Sigmoid colon (tissue), 7 donors: ENCODE measurements around the gene KIAA1210. TPM values are rescaled to one million over a fixed set of nuclear protein-coding genes. Genes with fewer than 3 reads are reported as not detected.

Experiments used
- DNase-seq: peaks from one replicate; pipeline ENCODE4 v3.0.0-alpha.2; 2019
- H3K27ac ChIP-seq, 4 donors: fragments of 200-600 bp; sonication (generic); one replicate each; pipeline ENCODE4 v1.5.1; 2016 to 2019; ENCODE audit warnings: mild to moderate bottlenecking in 1 of 4
- H3K27me3 ChIP-seq, 3 donors: fragments of 200-600 bp; sonication (generic); one replicate each; pipeline ENCODE4 v1.5.1; 2019; ENCODE audit warnings: mild to moderate bottlenecking in 1 of 3
- H3K36me3 ChIP-seq, 4 donors: fragments of 200-600 bp; sonication (generic); one replicate each; pipeline ENCODE4 v1.5.1; 2016 to 2019
- H3K4me1 ChIP-seq, 4 donors: fragments of 200-600 bp; sonication (generic); one replicate each; pipeline ENCODE4 v1.5.1; 2017 to 2019
- H3K4me3 ChIP-seq, 4 donors: fragments of 200-600 bp; sonication (generic); one replicate each; pipeline ENCODE4 v1.5.1; 2017 to 2019; ENCODE audit warnings: mild to moderate bottlenecking in 2 of 4, moderate library complexity in 1 of 4
- H3K9me3 ChIP-seq, 4 donors: fragments of 200-600 bp in 3 of 4; sonication (generic) in 3 of 4; one replicate each; pipeline versions ENCODE4 v1.5.1 to v1.6.1; 2013 to 2019
- EP300 ChIP-seq, 4 donors: sonication (generic); formaldehyde crosslinking; IDR thresholded peaks; one replicate each; pipeline ENCODE4 v1.6.1; 2017; ENCODE audit warnings: antibody characterized with exemption in 4 of 4
- POLR2A ChIP-seq, 2 donors: fragments of 450-650 bp; IDR thresholded peaks; one replicate each; pipeline ENCODE4 v1.6.1; 2016; ENCODE audit warnings: antibody characterized with exemption in 2 of 2, mild to moderate bottlenecking in 2 of 2, moderate library complexity in 2 of 2
- POLR2AphosphoS5 ChIP-seq, 4 donors: sonication (generic); formaldehyde crosslinking; IDR thresholded peaks; one replicate each; pipeline ENCODE4 v1.6.1; 2017; ENCODE audit warnings: antibody characterized with exemption in 4 of 4
- WGBS, 2 donors: extraction: QIAGEN DNeasy Blood & Tissue Kit; methylation state at CpG; one replicate each; pipeline ENCODE4 v1.1.7; 2013; 5-methylcytosine and 5-hydroxymethylcytosine counted together
- intact Hi-C: fragments of 100-400 bp; cut with DNase I; formaldehyde crosslinking; loops from one replicate; pipeline ENCODE4 v1.15.1; 2023
- polyA plus RNA-seq, 3 donors: library from polyadenylated mRNA; stranded (reverse); fragments of 200-250 nt; gene quantifications; one replicate each; pipeline ENCODE4 v1.2.3, GENCODE V29; 2013
- total RNA-seq, 4 donors: library from RNA; depleted of rRNA; stranded (reverse); fragments of >200 nt; gene quantifications; one replicate each; pipeline ENCODE4 v1.1.0, GENCODE V29; 2016
- TF ChIP-seq, protein P1 (sequence below), 4 experiments: fragments of 450-650 bp in 3 of 4; fragments of 200-600 bp in 1 of 4; IDR thresholded peaks; one replicate each; pipeline ENCODE4 v1.5.1; 2016 to 2019; ENCODE audit warnings: antibody characterized with exemption in 4 of 4, mild to moderate bottlenecking in 3 of 4, moderate library complexity in 2 of 4
- donor health status: healthy with polysubstance abuse.
- donor health status: Bipolar disorder and iron deficiency.
- donor health status: healthy.

KIAA1210 gene
- total and polyA plus RNA-seq, 7 donors, result not detected

DNA sequence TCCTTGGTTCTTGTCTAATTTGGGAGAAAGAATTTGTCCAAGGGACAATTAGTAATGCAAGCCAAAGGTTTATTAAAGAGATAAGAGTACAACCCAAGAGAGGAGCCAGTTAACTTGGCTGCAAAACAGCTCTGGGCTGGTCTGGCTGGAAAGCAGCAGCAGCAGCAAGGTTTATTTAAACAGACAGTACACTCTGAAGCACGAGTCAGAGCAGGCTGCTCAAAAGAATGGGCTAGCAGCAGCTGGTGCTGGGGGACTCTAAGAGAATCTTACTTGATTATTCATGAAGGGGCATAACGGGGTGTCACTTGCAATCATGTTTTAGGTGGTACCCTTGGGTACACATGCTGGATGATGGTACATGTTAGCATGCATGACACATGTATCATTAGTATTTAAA lies 71.9 kb downstream of the KIAA1210 start:
- Histone ChIP-seq H3K27me3 (no peaks in the 10 kb centered on the region), H3K4me3 (no peak overlapping the region), H3K27ac (no peak overlapping the region), H3K4me1 (peaks cover 0 to 7% (median 0%) of the 10 kb centered on the region in 4 donors), H3K9me3 (no peaks in the 10 kb centered on the region), H3K36me3 (no peaks in the 10 kb centered on the region)
- DNase-seq, result no peak
- WGBS, 2 donors, result 49 to 66% methylated on average over 2 of the region's 2 CpGs
- TF ChIP-seq POLR2AphosphoS5 (IDR thresholded peaks at IDR 0.05) (no peak), EP300 (IDR thresholded peaks at IDR 0.05) (no peak), POLR2A (IDR thresholded peaks at IDR 0.05) (no peak)
- TF ChIP-seq, protein P1, sequence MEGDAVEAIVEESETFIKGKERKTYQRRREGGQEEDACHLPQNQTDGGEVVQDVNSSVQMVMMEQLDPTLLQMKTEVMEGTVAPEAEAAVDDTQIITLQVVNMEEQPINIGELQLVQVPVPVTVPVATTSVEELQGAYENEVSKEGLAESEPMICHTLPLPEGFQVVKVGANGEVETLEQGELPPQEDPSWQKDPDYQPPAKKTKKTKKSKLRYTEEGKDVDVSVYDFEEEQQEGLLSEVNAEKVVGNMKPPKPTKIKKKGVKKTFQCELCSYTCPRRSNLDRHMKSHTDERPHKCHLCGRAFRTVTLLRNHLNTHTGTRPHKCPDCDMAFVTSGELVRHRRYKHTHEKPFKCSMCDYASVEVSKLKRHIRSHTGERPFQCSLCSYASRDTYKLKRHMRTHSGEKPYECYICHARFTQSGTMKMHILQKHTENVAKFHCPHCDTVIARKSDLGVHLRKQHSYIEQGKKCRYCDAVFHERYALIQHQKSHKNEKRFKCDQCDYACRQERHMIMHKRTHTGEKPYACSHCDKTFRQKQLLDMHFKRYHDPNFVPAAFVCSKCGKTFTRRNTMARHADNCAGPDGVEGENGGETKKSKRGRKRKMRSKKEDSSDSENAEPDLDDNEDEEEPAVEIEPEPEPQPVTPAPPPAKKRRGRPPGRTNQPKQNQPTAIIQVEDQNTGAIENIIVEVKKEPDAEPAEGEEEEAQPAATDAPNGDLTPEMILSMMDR (IDR thresholded peaks at IDR 0.05), result no peak
- intact Hi-C loops, result no loop called here

- no peak for DNase-seq
- Histone ChIP-seq H3K36me3 (no peaks in the 10 kb centered on the region), H3K9me3 (no peaks in the 10 kb centered on the region), H3K27me3 (no peaks in the 10 kb centered on the region), H3K4me1 (peaks cover 0 to 11% (median 2%) of the 10 kb centered on the region in 4 donors), H3K27ac (no peak overlapping the region), H3K4me3 (no peak overlapping the region)
- 90 to 91% methylated on average over 2 of the region's 2 CpGs for WGBS, 2 donors
- intact Hi-C loops, result no loop called here
- TF ChIP-seq, protein P1 (IDR thresholded peaks at IDR 0.05), result no peak
- no peak for TF ChIP-seq POLR2AphosphoS5 (IDR thresholded peaks at IDR 0.05)
- no peak for TF ChIP-seq POLR2A (IDR thresholded peaks at IDR 0.05)
- no peak for TF ChIP-seq EP300 (IDR thresholded peaks at IDR 0.05)
Observed at GRCh38 chrX:119045884-119046283, 81.7 kb downstream of the KIAA1210 start.

- H3K27me3 ChIP-seq, result no peaks in the 10 kb centered on the region
- DNase-seq, result no peak
- peaks cover 0 to 18% (median 4%) of the 10 kb centered on the region in 4 donors for H3K4me1 ChIP-seq
- intact Hi-C loops, result no loop called here
- H3K36me3 ChIP-seq, result no peaks in the 10 kb centered on the region
- WGBS, 2 donors, result 46 to 81% methylated on average over 1 of the region's 1 CpG
- TF ChIP-seq, protein P1 (IDR thresholded peaks at IDR 0.05), result no peak
- no peak for TF ChIP-seq EP300 (IDR thresholded peaks at IDR 0.05)
- no peak for TF ChIP-seq POLR2A (IDR thresholded peaks at IDR 0.05)
- TF ChIP-seq POLR2AphosphoS5 (IDR thresholded peaks at IDR 0.05), result no peak
- no peak overlapping the region for H3K27ac ChIP-seq
- H3K9me3 ChIP-seq, result no peaks in the 10 kb centered on the region
- no peak overlapping the region for H3K4me3 ChIP-seq
Observed at GRCh38 chrX:119042996-119043395, 84.6 kb downstream of the KIAA1210 start.

DNA sequence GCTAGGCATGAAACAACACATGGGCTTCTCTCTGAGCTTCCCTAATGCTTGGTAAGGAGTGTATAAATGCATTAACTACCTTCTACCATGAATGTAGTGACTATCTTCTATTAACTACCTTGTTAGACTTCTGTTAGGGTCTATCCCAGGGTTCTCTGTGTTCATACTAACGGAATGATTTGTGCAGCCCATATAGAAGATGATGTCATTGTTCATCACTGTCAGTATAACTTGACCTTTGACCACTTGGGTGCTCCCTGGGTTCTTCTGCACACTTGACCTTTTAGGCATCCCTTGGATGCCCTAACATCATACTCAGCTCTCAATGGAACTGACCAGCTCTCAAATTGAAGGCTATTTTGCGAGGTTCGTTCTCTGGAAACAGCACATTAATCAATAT lies 85.6 kb downstream of the KIAA1210 start:
- 83 to 92% methylated on average over 3 of the region's 3 CpGs for WGBS, 2 donors
- H3K27ac ChIP-seq, result peak overlapping the region in 2 of 4 donors; percentile 6 to 55
- intact Hi-C loops, result no loop called here
- no peaks in the 10 kb centered on the region for H3K9me3 ChIP-seq
- DNase-seq, result no peak
- H3K4me1 ChIP-seq, result peaks cover 0 to 18% (median 4%) of the 10 kb centered on the region in 4 donors
- H3K36me3 ChIP-seq, result no peaks in the 10 kb centered on the region
- TF ChIP-seq POLR2AphosphoS5 (IDR thresholded peaks at IDR 0.05), result no peak
- TF ChIP-seq, protein P1 (IDR thresholded peaks at IDR 0.05), result no peak
- no peak for TF ChIP-seq POLR2A (IDR thresholded peaks at IDR 0.05)
- TF ChIP-seq EP300 (IDR thresholded peaks at IDR 0.05), result no peak
- no peak overlapping the region for H3K4me3 ChIP-seq
- no peaks in the 10 kb centered on the region for H3K27me3 ChIP-seq

- Histone ChIP-seq H3K4me3 (no peak overlapping the region), H3K9me3 (no peaks in the 10 kb centered on the region), H3K27ac (peak overlapping the region in 2 of 4 donors; percentile 55), H3K4me1 (peaks cover 0 to 18% (median 4%) of the 10 kb centered on the region in 4 donors), H3K36me3 (no peaks in the 10 kb centered on the region), H3K27me3 (no peaks in the 10 kb centered on the region)
- no peak for TF ChIP-seq POLR2A (IDR thresholded peaks at IDR 0.05)
- TF ChIP-seq, protein P1 (IDR thresholded peaks at IDR 0.05), result no peak
- TF ChIP-seq POLR2AphosphoS5 (IDR thresholded peaks at IDR 0.05), result peak in 2 of 4 donors; percentile 23 to 56
- no peak for TF ChIP-seq EP300 (IDR thresholded peaks at IDR 0.05)
- intact Hi-C loops, result no loop called here
- peak; percentile 82 for DNase-seq
- 22 to 47% methylated on average over 4 of the region's 4 CpGs for WGBS, 2 donors
Observed at GRCh38 chrX:119041175-119041574, 86.4 kb downstream of the KIAA1210 start.
